HUES64 (cell line): ENCODE results near the gene EPB41L4B.

Experiments used
- H3K27ac ChIP-seq: 2 replicates; pipeline ENCODE4 v1.7.0; 2013; ENCODE audit warnings: low read depth, low read length, inconsistent platforms
- H3K27me3 ChIP-seq: 2 replicates; pipeline ENCODE4 v1.6.1; 2013; ENCODE audit warnings: mild to moderate bottlenecking, low read length; ENCODE audit not compliant: insufficient read depth
- H3K36me3 ChIP-seq: 2 replicates; pipeline ENCODE4 v1.6.1; 2013; ENCODE audit warnings: mild to moderate bottlenecking, low read length; ENCODE audit not compliant: insufficient read depth
- H3K4me1 ChIP-seq: 2 replicates; pipeline ENCODE4 v1.6.1; 2013; ENCODE audit warnings: mild to moderate bottlenecking, low read length, moderate library complexity; ENCODE audit not compliant: insufficient read depth
- H3K4me3 ChIP-seq: 2 replicates; pipeline ENCODE4 v1.5.1; 2013; ENCODE audit warnings: mild to moderate bottlenecking, low read length, moderate library complexity
- H3K9ac ChIP-seq: 2 replicates; pipeline ENCODE4 v1.6.1; 2013; ENCODE audit warnings: mild to moderate bottlenecking, low read depth, low read length
- H3K9me3 ChIP-seq: 2 replicates; pipeline ENCODE4 v1.6.1; 2013; ENCODE audit warnings: low read depth, low read length; ENCODE audit not compliant: insufficient read depth
- WGBS: fragments of 150-250, 120-280 bp; methylation state at CpG from one replicate; pipeline ENCODE4 v1.1.7; 2013; ENCODE audit warnings: missing lambda C conversion rate; 5-methylcytosine and 5-hydroxymethylcytosine counted together

The EPB41L4B gene

GRCh38 chr9:109156708-109157107 lies 164.2 kb downstream of the EPB41L4B start:
- no peak overlapping the region for H3K9ac ChIP-seq
- no peak overlapping the region for H3K27ac ChIP-seq
- no peaks in the 10 kb centered on the region for H3K36me3 ChIP-seq
- WGBS = 90% methylated on average over 7 of the region's 8 CpGs
- H3K27me3 ChIP-seq = no peaks in the 10 kb centered on the region
- no peaks in the 10 kb centered on the region for H3K4me1 ChIP-seq
- H3K9me3 ChIP-seq = peaks cover 20% of the 10 kb centered on the region
- no peak overlapping the region for H3K4me3 ChIP-seq

GRCh38 chr9:109150925-109151545 lies 169.8 kb downstream of the EPB41L4B start:
- Histone ChIP-seq H3K9ac (no peak overlapping the region), H3K27ac (no peak overlapping the region), H3K27me3 (no peaks in the 10 kb centered on the region), H3K36me3 (no peaks in the 10 kb centered on the region), H3K4me1 (no peaks in the 10 kb centered on the region), H3K4me3 (no peak overlapping the region), H3K9me3 (peaks cover 25% of the 10 kb centered on the region)
- WGBS = 85% methylated on average over 2 of the region's 3 CpGs

GRCh38 chr9:109149722-109150121 lies 171.1 kb downstream of the EPB41L4B start:
- 92% methylated on average over 2 of the region's 4 CpGs for WGBS
- Histone ChIP-seq H3K4me1 (no peaks in the 10 kb centered on the region), H3K27me3 (no peaks in the 10 kb centered on the region), H3K9me3 (peaks cover 25% of the 10 kb centered on the region), H3K4me3 (no peak overlapping the region), H3K36me3 (no peaks in the 10 kb centered on the region), H3K27ac (no peak overlapping the region), H3K9ac (no peak overlapping the region)

GRCh38 chr9:109149089-109149488 lies 171.8 kb downstream of the EPB41L4B start:
- Histone ChIP-seq H3K27ac (no peak overlapping the region), H3K4me1 (no peaks in the 10 kb centered on the region), H3K9ac (no peak overlapping the region), H3K36me3 (no peaks in the 10 kb centered on the region), H3K27me3 (no peaks in the 10 kb centered on the region), H3K9me3 (peaks cover 21% of the 10 kb centered on the region), H3K4me3 (no peak overlapping the region)
- WGBS = 88% methylated on average over 5 of the region's 5 CpGs

GRCh38 chr9:109145051-109145450 lies 175.8 kb downstream of the EPB41L4B start:
- Histone ChIP-seq H3K36me3 (no peaks in the 10 kb centered on the region), H3K4me3 (no peak overlapping the region), H3K27me3 (no peaks in the 10 kb centered on the region), H3K9me3 (no peaks in the 10 kb centered on the region), H3K9ac (no peak overlapping the region), H3K27ac (no peak overlapping the region), H3K4me1 (no peaks in the 10 kb centered on the region)
- 95% methylated on average over 6 of the region's 6 CpGs for WGBS

GRCh38 chr9:109143881-109144562 lies 176.8 kb downstream of the EPB41L4B start:
- no peak overlapping the region for H3K9ac ChIP-seq
- H3K27me3 ChIP-seq = no peaks in the 10 kb centered on the region
- H3K4me3 ChIP-seq = no peak overlapping the region
- H3K9me3 ChIP-seq = no peaks in the 10 kb centered on the region
- H3K27ac ChIP-seq = no peak overlapping the region
- no peaks in the 10 kb centered on the region for H3K36me3 ChIP-seq
- 81% methylated on average over 5 of the region's 5 CpGs for WGBS
- H3K4me1 ChIP-seq = no peaks in the 10 kb centered on the region

- Histone ChIP-seq H3K27ac (no peak overlapping the region), H3K4me3 (no peak overlapping the region), H3K4me1 (no peaks in the 10 kb centered on the region), H3K36me3 (no peaks in the 10 kb centered on the region), H3K9ac (no peak overlapping the region), H3K9me3 (no peaks in the 10 kb centered on the region), H3K27me3 (no peaks in the 10 kb centered on the region)
- WGBS = 92% methylated on average over 5 of the region's 5 CpGs
These were observed 179.5 kb downstream of the EPB41L4B start for GRCh38 chr9:109141375-109141774.

GRCh38 chr9:109139851-109140250 lies 181.0 kb downstream of the EPB41L4B start:
- no peaks in the 10 kb centered on the region for H3K27me3 ChIP-seq
- no peak overlapping the region for H3K9ac ChIP-seq
- no peaks in the 10 kb centered on the region for H3K36me3 ChIP-seq
- no peaks in the 10 kb centered on the region for H3K9me3 ChIP-seq
- no peaks in the 10 kb centered on the region for H3K4me1 ChIP-seq
- 89% methylated on average over 1 of the region's 1 CpG for WGBS
- H3K4me3 ChIP-seq = no peak overlapping the region
- no peak overlapping the region for H3K27ac ChIP-seq

- no peak overlapping the region for H3K9ac ChIP-seq
- no peaks in the 10 kb centered on the region for H3K4me1 ChIP-seq
- no peaks in the 10 kb centered on the region for H3K9me3 ChIP-seq
- H3K36me3 ChIP-seq = no peaks in the 10 kb centered on the region
- H3K27me3 ChIP-seq = no peaks in the 10 kb centered on the region
- no peak overlapping the region for H3K27ac ChIP-seq
- no peak overlapping the region for H3K4me3 ChIP-seq
- WGBS = 89% methylated on average over 2 of the region's 2 CpGs
These were observed 182.4 kb downstream of the EPB41L4B start for GRCh38 chr9:109138421-109138820.

GRCh38 chr9:109134167-109134578 lies 186.7 kb downstream of the EPB41L4B start:
- Histone ChIP-seq H3K9me3 (no peaks in the 10 kb centered on the region), H3K36me3 (no peaks in the 10 kb centered on the region), H3K4me3 (no peak overlapping the region), H3K27me3 (no peaks in the 10 kb centered on the region), H3K9ac (no peak overlapping the region), H3K27ac (no peak overlapping the region), H3K4me1 (no peaks in the 10 kb centered on the region)
- 94% methylated on average over 1 of the region's 1 CpG for WGBS

- no CpG with 5 or more reads among the region's 2 CpGs for WGBS
- no peaks in the 10 kb centered on the region for H3K4me1 ChIP-seq
- H3K27me3 ChIP-seq = no peaks in the 10 kb centered on the region
These were observed 187.3 kb downstream of the EPB41L4B start for GRCh38 chr9:109133533-109133932.

More at GRCh38 chr9:109133533-109133932, 187.3 kb downstream of the EPB41L4B start:
- no peak overlapping the region for H3K9ac ChIP-seq
- no peaks in the 10 kb centered on the region for H3K36me3 ChIP-seq
- no peak overlapping the region for H3K4me3 ChIP-seq
- no peak overlapping the region for H3K27ac ChIP-seq
- H3K9me3 ChIP-seq = no peaks in the 10 kb centered on the region
